GM12864 (cell line): ENCODE results near the gene RNF186.

Experiments
- DNase-seq: peaks from one replicate; pipeline ENCODE4 v3.0.0-alpha.2; 2011; ENCODE audit warnings: low read depth
- H3K4me3 ChIP-seq: 2 replicates; pipeline ENCODE4 v1.5.1; 2011; ENCODE audit warnings: mild to moderate bottlenecking, low read depth, low read length, control low read depth
- TF ChIP-seq, protein P1 (sequence below): IDR thresholded peaks from 2 replicates; pipeline ENCODE4 v1.5.1; 2011; ENCODE audit warnings: low read depth, mild to moderate bottlenecking, moderate library complexity, low read length, control low read depth, inconsistent platforms; ENCODE audit errors: missing control alignments

RNF186 gene

DNA sequence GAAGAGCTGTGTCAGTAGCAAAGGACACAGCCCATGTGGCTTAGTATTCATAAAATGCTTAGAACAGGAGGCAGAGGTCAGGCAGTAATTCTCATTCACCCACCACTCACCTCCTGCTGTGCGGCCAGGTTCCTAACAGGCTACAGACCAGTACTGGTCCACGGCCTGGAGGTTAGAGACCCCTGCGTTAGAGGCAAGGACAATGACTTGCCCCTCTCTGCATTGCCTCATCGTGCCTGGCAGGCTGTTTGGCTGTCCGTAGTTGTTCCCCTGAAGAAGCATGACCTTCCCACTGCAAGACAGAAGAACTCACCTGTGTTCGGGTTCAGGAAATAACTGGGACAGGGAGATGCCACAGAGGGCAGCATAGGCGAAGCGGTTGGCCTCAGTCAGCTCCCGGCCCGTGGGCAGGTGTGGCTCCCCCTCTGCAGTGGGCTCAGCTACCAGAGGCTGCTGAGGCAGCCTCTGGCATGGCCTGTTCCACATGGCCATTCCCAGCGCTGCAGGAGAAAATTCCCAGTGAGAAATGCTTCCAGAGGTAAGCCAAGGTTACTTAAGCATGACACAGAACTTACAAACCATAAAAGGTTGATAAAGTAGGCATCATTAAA, 34.7 kb downstream of the RNF186 start:
- TF ChIP-seq, protein P1, sequence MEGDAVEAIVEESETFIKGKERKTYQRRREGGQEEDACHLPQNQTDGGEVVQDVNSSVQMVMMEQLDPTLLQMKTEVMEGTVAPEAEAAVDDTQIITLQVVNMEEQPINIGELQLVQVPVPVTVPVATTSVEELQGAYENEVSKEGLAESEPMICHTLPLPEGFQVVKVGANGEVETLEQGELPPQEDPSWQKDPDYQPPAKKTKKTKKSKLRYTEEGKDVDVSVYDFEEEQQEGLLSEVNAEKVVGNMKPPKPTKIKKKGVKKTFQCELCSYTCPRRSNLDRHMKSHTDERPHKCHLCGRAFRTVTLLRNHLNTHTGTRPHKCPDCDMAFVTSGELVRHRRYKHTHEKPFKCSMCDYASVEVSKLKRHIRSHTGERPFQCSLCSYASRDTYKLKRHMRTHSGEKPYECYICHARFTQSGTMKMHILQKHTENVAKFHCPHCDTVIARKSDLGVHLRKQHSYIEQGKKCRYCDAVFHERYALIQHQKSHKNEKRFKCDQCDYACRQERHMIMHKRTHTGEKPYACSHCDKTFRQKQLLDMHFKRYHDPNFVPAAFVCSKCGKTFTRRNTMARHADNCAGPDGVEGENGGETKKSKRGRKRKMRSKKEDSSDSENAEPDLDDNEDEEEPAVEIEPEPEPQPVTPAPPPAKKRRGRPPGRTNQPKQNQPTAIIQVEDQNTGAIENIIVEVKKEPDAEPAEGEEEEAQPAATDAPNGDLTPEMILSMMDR, result no peak
- H3K4me3 ChIP-seq, result no peak overlapping the region
- no peak for DNase-seq

DNA sequence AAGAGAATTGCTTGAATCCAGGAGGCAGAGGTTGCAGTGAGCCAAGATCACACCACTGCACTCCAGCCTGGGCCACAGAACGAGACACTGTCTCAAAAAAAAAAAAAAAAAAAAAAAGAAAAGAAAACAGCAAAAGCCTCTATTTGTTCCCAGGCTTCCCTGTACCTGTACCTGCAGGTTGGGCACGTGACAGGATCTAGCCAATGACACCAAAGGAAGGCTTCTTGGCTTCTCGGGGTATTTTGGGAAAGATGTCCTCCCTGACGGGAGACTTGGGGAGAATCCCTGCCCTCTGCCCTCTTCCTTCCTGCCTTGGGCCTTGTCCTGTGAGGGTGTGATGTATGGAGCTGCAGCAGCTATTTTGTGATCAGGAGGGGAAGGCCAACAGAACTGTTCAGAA, 38.1 kb downstream of the RNF186 start:
- TF ChIP-seq, protein P1, result no peak
- DNase-seq, result no peak
- no peak overlapping the region for H3K4me3 ChIP-seq

DNA sequence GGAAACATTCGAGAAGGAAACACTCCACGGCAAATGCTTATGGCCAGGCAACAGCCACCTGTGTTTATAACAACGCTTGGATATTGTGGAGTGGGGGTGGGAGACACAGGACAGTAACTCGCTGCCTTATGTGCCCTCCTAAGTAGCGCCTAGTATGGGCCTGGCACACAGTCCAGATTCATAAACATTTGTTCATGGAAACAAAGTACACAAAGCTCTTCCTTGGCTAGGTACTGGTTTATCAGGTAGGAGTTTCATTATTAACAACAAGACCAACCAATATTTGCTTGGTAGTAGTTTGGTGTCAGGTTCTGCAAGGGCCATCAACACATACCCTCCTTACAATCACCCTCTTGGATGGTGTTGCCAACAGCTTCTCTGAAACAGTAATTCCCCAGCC, 38.8 kb downstream of the RNF186 start:
- TF ChIP-seq, protein P1, result no peak
- no peak for DNase-seq
- no peak overlapping the region for H3K4me3 ChIP-seq

DNA sequence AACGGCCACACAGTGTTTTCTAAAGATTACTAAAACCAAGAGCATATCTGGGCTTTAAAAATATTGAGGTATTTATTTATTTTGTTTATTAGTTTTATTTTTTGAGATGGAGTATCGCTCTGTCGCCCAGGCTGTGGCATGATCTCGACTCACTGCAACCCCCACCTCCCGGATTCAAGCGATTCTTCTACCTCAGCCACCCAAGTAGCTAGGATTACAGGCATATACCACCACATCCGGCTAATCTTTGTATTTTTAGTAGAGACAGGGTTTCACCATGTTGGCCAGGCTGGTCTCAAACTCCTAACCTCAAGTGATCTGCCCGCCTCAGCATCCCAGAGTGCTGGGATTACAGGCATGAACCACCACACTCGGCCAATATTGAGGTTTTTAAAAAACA, 39.3 kb downstream of the RNF186 start:
- no peak for DNase-seq
- TF ChIP-seq, protein P1, result no peak

DNA sequence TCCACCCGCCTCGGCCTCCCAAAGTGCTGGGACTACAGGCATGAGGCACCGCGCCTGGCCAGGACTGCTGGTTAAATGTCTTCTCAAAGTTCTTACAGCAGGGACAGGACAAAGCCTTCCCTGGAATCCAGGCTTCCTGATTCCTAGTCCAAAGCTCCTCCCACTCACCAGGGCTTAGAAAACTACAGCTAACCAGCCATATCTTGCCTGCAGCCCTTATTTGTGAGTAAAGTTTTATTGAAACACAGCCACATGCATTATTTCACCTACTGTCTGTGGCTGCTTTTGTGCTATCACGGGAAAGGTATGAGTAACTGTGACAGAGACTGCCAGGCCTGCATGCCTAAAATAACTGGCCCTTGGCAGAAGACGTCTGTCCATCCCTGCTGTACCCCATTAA, 39.8 kb downstream of the RNF186 start:
- no peak overlapping the region for H3K4me3 ChIP-seq
- no peak for DNase-seq
- TF ChIP-seq, protein P1, result no peak

More for the DNA sequence above, 39.3 kb downstream of the RNF186 start:
- no peak overlapping the region for H3K4me3 ChIP-seq

DNA sequence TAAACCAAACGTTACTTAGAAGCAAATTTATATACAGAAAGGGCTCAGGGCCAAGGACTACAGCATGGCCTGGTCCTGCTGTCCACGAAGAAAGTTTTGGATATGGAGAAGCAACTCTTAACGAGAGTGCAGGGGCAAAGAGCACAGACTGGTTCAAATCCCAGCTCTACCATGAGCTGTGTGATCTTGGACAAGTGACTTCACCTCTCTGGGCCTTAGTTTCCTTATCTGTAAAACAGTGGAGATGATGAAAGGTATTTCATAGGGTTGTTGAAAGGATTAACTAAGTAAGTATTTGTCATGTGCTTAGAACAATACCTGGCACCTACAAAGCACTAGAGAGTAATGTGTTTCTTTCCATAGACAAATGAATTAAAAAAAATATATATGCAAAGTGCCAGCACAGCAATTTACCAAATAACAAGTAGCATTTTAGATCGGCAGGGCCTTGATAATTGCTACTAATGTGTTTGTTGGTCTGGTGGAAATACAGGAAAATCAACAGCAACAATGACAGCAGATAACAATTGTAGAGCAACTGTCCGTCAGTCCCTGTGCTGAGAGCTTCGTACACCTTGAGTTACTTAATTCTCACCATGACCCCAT, 40.8 kb downstream of the RNF186 start:
- no peak for DNase-seq
- TF ChIP-seq, protein P1, result no peak
- no peak overlapping the region for H3K4me3 ChIP-seq

DNA sequence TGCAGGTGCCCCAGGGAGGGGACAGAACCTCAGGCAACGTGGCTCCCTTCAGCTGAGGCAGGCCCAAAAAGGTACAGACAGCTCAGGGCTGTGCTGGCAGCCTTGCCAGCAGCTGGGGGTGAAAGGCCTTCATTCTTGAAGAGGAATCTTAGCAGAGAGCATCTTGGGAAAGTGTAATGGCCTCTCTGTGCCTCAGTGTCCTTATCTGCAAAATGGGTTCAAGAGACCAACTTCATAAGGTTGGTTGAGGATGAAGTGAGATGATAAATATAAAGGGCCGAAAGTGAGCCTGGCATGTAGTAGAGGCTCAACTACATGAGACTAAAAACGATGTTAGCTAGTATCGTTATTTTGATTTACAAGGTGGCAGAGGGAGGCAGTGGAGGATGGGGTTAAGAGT, 41.6 kb downstream of the RNF186 start:
- DNase-seq, result no peak
- TF ChIP-seq, protein P1, result no peak
- no peak overlapping the region for H3K4me3 ChIP-seq
